GM10266 (cell line): Measurements from ENCODE around the gene CCDC93.

ENCODE experiments used
- DNase-seq: peaks from one replicate; pipeline ENCODE4 v3.0.0; 2012; ENCODE audit errors: extremely low spot score
- TF ChIP-seq, protein P1 (sequence below): IDR thresholded peaks from 2 replicates; pipeline ENCODE4 v1.5.1; 2012; ENCODE audit warnings: mild to moderate bottlenecking, low read depth; ENCODE audit not compliant: control insufficient read depth, insufficient read depth; ENCODE audit errors: missing control alignments

Gene CCDC93

DNA sequence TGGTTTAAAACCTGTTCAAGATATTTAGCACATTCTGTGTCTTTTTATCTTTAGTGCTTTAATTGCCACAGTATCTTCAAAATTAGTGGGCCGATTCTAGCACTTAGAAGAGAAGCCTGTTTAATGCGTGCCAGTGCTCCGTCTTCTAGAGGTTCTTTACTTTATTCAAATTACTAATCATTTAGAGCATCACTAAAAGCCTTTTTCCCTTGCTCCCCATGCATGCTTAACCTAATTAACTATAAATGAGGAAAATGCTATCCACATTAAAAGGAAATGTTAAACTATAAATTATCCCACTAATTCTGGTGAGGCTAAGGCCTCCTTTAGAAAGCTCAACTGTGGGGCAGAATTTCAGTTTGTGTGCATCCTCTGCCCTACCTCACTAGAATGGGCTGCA, 42.9 kb upstream of the CCDC93 start:
- no peak for DNase-seq
- TF ChIP-seq, protein P1, sequence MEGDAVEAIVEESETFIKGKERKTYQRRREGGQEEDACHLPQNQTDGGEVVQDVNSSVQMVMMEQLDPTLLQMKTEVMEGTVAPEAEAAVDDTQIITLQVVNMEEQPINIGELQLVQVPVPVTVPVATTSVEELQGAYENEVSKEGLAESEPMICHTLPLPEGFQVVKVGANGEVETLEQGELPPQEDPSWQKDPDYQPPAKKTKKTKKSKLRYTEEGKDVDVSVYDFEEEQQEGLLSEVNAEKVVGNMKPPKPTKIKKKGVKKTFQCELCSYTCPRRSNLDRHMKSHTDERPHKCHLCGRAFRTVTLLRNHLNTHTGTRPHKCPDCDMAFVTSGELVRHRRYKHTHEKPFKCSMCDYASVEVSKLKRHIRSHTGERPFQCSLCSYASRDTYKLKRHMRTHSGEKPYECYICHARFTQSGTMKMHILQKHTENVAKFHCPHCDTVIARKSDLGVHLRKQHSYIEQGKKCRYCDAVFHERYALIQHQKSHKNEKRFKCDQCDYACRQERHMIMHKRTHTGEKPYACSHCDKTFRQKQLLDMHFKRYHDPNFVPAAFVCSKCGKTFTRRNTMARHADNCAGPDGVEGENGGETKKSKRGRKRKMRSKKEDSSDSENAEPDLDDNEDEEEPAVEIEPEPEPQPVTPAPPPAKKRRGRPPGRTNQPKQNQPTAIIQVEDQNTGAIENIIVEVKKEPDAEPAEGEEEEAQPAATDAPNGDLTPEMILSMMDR, result no peak

DNA sequence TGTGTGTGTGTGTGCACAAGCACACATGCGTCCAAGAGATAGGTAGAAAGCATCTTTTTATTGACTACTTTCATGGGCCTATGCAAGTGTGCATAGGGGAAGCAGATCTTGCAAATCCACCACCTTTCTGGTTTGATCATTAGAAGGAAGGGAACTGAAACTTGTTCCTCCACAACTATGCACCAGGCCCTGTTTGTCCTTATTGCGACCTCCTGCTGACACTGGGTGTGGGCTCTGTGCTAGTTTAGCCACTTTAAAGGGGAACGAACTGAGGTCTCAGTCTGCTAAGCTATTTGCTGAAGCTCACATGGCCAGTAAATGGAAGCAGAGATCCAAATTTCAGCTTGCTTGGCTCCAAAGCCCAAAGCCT, 42.3 kb upstream of the CCDC93 start:
- peak; percentile 23 for DNase-seq
- TF ChIP-seq, protein P1, result no peak

DNA sequence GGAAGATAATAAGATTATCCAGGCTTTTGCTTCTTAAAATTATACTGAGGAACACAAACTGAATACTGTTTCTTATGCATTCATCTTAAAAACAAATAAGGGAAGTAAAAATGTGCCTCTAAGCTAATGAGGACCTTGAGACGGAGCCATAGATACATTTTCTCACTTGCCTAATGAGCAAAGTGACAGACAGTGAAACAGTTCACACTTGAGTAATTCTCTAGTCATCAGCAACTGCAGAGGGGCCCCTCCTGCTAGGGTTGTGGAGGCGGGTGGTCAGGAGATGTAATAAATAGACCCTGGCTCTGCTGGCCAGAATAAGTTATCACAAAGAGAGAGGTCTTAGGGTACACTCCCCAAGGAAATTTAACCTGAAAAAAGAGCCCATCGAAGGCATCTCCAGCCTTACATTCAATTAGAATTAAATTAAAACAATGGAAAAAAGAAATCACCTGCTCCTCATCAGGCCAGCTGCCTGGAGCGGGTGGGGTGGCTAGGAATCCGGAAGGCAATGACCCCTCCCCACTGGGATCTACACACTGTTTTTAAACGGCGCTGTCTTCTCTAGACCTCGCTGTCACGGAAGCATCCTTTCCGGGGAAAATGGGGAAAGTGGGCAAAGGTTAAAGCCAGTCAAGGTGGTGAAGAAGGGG, 41.8 kb upstream of the CCDC93 start:
- peak; percentile 41 for DNase-seq
- TF ChIP-seq, protein P1, result no peak

DNA sequence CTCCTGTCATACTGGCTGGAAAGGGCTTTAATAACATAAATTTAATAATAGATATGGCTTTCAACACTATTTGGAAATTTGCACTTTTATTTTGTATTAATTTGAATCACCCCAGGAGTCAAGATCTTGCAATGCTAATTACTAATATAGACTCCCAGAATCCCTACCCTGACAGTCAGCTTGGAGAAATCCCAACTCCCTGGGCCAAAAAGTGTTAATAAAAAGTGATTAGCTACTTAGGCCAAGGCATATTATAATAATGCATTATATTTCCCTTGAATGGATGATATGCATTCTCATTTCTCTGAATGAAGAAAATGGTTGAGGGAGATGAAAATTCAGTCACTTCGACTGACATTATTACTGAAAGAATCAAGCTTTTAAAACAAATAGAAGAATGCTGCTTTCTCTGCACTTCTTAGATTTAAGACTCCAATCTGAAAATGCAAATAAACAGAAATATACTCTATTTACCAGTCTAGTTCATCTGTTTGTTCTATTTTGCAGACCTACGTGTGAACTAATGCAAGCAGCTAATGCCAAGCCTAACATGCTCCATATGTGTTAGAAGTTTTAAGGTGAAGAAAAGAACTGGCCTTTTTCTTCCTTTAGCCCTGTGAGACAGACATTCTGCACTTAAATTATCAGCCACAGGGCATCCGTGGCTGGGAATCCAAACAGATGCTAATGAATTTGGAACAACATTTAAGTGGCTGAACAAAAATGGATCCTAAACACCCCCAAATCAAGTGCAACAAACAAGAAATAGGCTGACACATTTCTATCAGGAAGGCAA, 40.5 kb upstream of the CCDC93 start:
- no peak for DNase-seq
- TF ChIP-seq, protein P1, result no peak

DNA sequence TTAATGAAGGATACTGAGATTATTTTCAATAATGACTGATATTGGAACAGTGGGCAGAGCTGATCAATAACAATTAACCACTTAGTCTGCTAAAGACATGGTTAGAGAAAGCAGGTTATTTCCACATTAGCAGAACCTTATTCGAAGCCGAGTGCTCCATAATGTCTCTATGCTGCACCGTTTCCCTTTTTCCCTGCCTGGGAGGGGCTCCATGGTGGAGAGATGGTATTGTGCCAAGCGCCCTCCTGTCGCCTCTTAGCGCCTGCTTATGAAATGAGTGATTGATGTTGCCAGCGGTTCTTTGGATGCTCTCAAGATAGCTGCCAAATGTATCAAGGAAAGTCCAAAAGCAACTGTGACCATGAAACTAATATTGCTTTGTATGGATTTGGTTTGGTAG, 39.8 kb upstream of the CCDC93 start:
- no peak for DNase-seq

DNA sequence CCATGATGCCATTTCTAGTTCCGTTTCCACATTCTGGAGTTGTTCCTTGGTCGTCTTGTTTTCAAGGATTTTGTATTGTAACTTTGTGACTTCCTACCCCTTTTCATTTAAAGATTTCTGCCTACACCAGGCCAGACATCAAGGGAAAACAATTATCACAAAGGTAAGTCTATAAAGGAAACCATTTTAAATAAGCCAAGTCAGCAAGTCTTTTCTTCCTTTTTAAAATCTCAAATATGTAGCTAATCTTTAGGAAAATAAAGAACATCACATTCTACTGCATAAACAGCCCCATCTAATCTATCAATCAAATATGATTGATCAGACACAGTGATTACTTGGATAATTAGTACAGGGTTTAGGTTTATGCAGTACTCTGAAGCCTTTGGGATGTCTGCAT, 38.6 kb upstream of the CCDC93 start:
- no peak for DNase-seq
- TF ChIP-seq, protein P1, result no peak

More for the DNA sequence above, 39.8 kb upstream of the CCDC93 start:
- TF ChIP-seq, protein P1, result no peak

DNA sequence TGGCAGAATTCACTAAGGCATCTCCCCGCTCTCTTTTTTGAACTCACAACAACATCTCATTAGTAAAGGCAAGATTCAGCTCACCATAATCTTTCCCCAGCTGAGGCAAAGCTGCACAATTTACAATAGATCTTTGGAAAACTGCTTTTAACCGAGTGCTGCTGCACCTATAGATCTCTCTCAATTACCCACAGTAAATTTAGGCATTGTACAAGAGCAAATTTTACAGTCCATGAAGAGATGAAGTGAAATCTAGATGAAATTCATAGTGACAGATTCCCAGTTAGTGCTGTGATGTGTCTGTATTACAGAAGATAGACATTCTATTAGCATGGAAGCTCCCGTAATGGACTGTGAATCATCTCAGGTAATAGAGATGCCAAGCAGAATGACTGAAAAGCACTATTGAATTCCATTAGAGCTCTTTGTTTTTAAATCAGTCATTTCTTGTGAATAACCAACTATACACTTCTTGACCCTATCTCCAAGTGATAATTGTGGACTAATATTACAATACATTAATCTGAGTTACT, 38.0 kb upstream of the CCDC93 start:
- TF ChIP-seq, protein P1, result no peak
- no peak for DNase-seq
